SK-N-SH (cell line): ENCODE results near the gene SETBP1. TPM values are rescaled to one million over a fixed set of nuclear protein-coding genes. Genes with fewer than 3 reads are reported as not detected.

Experiments
- CTCF ChIA-PET: fragments of 300-600, 350-600 bp; formaldehyde crosslinking; extraction: SDS; loops from one replicate; lab custom pipeline; 2021; lab: Yijun Ruan, JAX
- POLR2A ChIA-PET: fragments of 350-600 bp; sonication (Branson Sonifier 250); formaldehyde crosslinking; extraction: SDS; loops from one replicate; lab custom pipeline; 2020; ENCODE audit warnings: antibody characterized with exemption, inconsistent platforms; lab: Yijun Ruan, JAX
- DNase-seq: peaks from one replicate; pipeline ENCODE4 v3.0.0; 2012
- H2AFZ ChIP-seq: fragments of 200-600 bp; sonication (generic); 2 replicates; pipeline ENCODE4 v1.8.1; 2016; ENCODE audit warnings: antibody characterized with exemption, mild to moderate bottlenecking, low read depth
- H3F3A ChIP-seq: fragments of 200-600 bp; sonication (generic); replicated peaks from 2 replicates; pipeline ENCODE3; 2016; ENCODE audit warnings: antibody characterized with exemption, mild to moderate bottlenecking; ENCODE audit not compliant: insufficient read depth
- H3K27ac ChIP-seq, 2 experiments: fragments of 200-500 bp in 1 of 2; fragments of 200-600 bp in 1 of 2; sonication (Bioruptor generic) in 1 of 2; sonication (generic), shearing (Covaris generic) in 1 of 2; 2 replicates each; pipeline versions ENCODE4 v1.5.1 to v1.6.1; 2014 to 2016; ENCODE audit warnings: low read depth in 2 of 2, inconsistent platforms in 1 of 2, low read length in 1 of 2, mild to moderate bottlenecking in 1 of 2, mixed read lengths in 1 of 2
- H3K27me3 ChIP-seq: fragments of 200-600 bp; sonication (generic), shearing (Covaris generic); 2 replicates; pipeline ENCODE4 v1.6.1; 2016; ENCODE audit warnings: mixed run types; ENCODE audit not compliant: insufficient read depth
- H3K36me3 ChIP-seq, 2 experiments: fragments of 200-500 bp in 1 of 2; fragments of 200-600 bp in 1 of 2; sonication (Bioruptor generic) in 1 of 2; sonication (generic) in 1 of 2; replicated peaks in 1 of 2; 2 replicates each; pipeline versions ENCODE3 to v1.5.1; 2014 to 2016; ENCODE audit warnings: low read length in 1 of 2, mild to moderate bottlenecking in 1 of 2; ENCODE audit not compliant: insufficient read depth in 2 of 2, control insufficient read depth in 1 of 2
- H3K4me1 ChIP-seq, 2 experiments: fragments of 200-500 bp in 1 of 2; fragments of 200-600 bp in 1 of 2; sonication (Bioruptor generic) in 1 of 2; sonication (generic), shearing (Covaris generic) in 1 of 2; 2 replicates each; pipeline versions ENCODE4 v1.5.1 to v1.6.1; 2014 to 2016; ENCODE audit warnings: low read depth in 1 of 2, low read length in 1 of 2, mixed run types in 1 of 2; ENCODE audit not compliant: insufficient read depth in 2 of 2, control insufficient read depth in 1 of 2
- H3K4me2 ChIP-seq: fragments of 200-600 bp; sonication (generic), shearing (Covaris generic); 2 replicates; pipeline ENCODE4 v1.6.1; 2017; ENCODE audit warnings: mixed run types
- H3K4me3 ChIP-seq, 2 experiments: fragments of 200-500 bp in 1 of 2; fragments of 200-600 bp in 1 of 2; sonication (Bioruptor generic) in 1 of 2; sonication (generic), shearing (Covaris generic) in 1 of 2; 2 replicates each; pipeline versions ENCODE4 v1.5.1 to v1.8.1; 2014 to 2016; ENCODE audit warnings: low read depth in 2 of 2, inconsistent platforms in 1 of 2, low read length in 1 of 2, mild to moderate bottlenecking in 1 of 2, mixed read lengths in 1 of 2, moderate library complexity in 1 of 2
- H3K79me2 ChIP-seq: fragments of 200-600 bp; sonication (generic); 2 replicates; pipeline ENCODE4 v1.8.1; 2017; ENCODE audit warnings: mild to moderate bottlenecking; ENCODE audit not compliant: insufficient read depth
- H3K9ac ChIP-seq: fragments of 200-600 bp; sonication (generic); 2 replicates; pipeline ENCODE4 v1.6.1; 2017; ENCODE audit warnings: mixed run types
- H3K9me2 ChIP-seq: fragments of 200-600 bp; sonication (generic); 2 replicates; pipeline ENCODE4 v1.6.1; 2017; ENCODE audit warnings: mixed run types
- H3K9me3 ChIP-seq: fragments of 200-600 bp; sonication (generic); 2 replicates; pipeline ENCODE4 v1.6.1; 2017; ENCODE audit warnings: mixed run types, mild to moderate bottlenecking, moderate library complexity
- H4K20me1 ChIP-seq: fragments of 200-600 bp; sonication (generic); 2 replicates; pipeline ENCODE4 v1.6.1; 2017; ENCODE audit warnings: mild to moderate bottlenecking, mixed run types; ENCODE audit not compliant: insufficient read depth
- CHD2 ChIP-seq: fragments of 150-350 bp; IDR thresholded peaks from 2 replicates; pipeline ENCODE4 v1.6.1; 2018; ENCODE audit warnings: low read length; ENCODE audit not compliant: partially characterized antibody
- EP300 ChIP-seq, 2 experiments: IDR thresholded peaks; 2 replicates each; pipeline versions ENCODE4 v1.4.0 to v1.6.1; 2012; ENCODE audit warnings: borderline replicate concordance in 1 of 2, low read depth in 1 of 2, low read length in 1 of 2
- FOXM1 ChIP-seq: IDR thresholded peaks from 2 replicates; pipeline ENCODE4 v1.4.0; 2012; ENCODE audit warnings: low read depth, mild to moderate bottlenecking
- MEF2A ChIP-seq: IDR thresholded peaks from 2 replicates; pipeline ENCODE4 v1.4.0; 2012; ENCODE audit warnings: low read depth, borderline replicate concordance
- POLR2AphosphoS5 ChIP-seq: IDR thresholded peaks from 2 replicates; pipeline ENCODE4 v1.6.1; 2012; ENCODE audit warnings: low read depth, low read length
- RCOR1 ChIP-seq: fragments of 150-350 bp; IDR thresholded peaks from 2 replicates; pipeline ENCODE4 v1.6.1; 2017; ENCODE audit warnings: antibody characterized with exemption, low read length
- RXRA ChIP-seq: IDR thresholded peaks from 2 replicates; pipeline ENCODE4 v1.4.0; 2012; ENCODE audit warnings: low read depth, mild to moderate bottlenecking, borderline replicate concordance
- SMC3 ChIP-seq: IDR thresholded peaks from 2 replicates; pipeline ENCODE4 v1.6.1; 2012; ENCODE audit warnings: low read depth, low read length, improper control_type of control experiment
- TCF12 ChIP-seq: IDR thresholded peaks from 2 replicates; pipeline ENCODE4 v1.4.0; 2012
- WGBS: methylation state at CpG from one replicate; pipeline ENCODE4 v1.1.6; 2017; ENCODE audit warnings: low lambda C conversion rate; 5-methylcytosine and 5-hydroxymethylcytosine counted together
- polyA plus RNA-seq, 3 experiments: library from polyadenylated mRNA; depleted of rRNA; stranded (reverse); fragments of >200 nt; gene quantifications; 2 replicates each; pipeline ENCODE4 v1.2.3, GENCODE V29; 2012
- TF ChIP-seq, protein P1 (sequence below): fragments of 200-600 bp; sonication (generic); IDR thresholded peaks from 2 replicates; pipeline ENCODE4 v1.6.1; 2017; ENCODE audit warnings: antibody characterized with exemption, mild to moderate bottlenecking, moderate library complexity
- TF ChIP-seq, protein P2 (sequence below): IDR thresholded peaks from 2 replicates; pipeline ENCODE4 v1.4.0; 2012; ENCODE audit warnings: low read depth

SETBP1 gene
- polyA plus RNA-seq, 1 of the 3 experiments (the other 2 are of a cell fraction) = 3.0 TPM

DNA sequence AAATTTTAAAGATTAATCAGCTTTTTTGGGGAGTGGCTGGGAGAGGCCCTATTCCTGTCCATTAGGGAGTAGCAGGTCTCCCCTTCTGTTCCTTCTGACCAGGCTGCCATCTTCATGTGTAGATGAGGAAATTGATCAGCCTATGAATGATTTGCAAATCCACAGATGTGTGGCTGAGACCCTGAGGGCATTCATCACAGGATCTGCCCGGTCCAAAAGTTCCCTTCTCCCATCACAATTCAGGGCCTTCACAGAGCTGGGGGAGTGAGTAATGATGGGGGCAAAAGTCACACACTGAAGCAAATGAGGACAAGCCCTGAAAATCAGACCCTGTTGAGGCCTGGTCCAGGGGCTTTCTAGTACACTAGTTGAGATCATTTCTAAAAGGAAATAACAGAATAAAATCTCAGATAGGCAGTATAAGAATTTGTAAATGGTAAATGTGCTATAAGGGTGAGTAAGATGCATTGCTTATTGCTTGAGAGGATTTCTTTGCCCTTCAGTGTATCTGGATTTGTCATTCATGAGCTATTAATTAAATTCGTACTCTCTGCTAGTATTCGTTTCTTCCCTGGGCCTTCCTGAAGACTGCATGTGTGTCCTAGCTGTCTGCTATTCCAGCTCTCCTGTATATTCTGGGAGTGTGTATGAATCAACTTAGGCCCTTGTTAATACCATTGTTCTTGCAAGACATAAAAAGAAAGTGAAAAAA, 53.2 kb downstream of the SETBP1 start:
- DNase-seq = no peak
- Histone ChIP-seq H3F3A (peaks cover 25% of the 10 kb centered on the region), H3K36me3 (no peaks in the 10 kb centered on the region), H3K4me3 (no peak overlapping the region), H3K4me2 (peak overlapping the region; percentile 65; the same call in 1 of the 2 replicates), H3K9me3 (no peaks in the 10 kb centered on the region), H3K27ac (peak overlapping the region; percentile 67 to 84; a peak in 3 of 4 replicates), H4K20me1 (no peaks in the 10 kb centered on the region), H3K9ac (peak overlapping the region; percentile 23; the same call in 1 of the 2 replicates), H3K79me2 (peaks cover 7% of the 10 kb centered on the region; the same call in 1 of the 2 replicates), H3K4me1 (peaks cover 39% of the 10 kb centered on the region in 2 experiments), H3K9me2 (no peaks in the 10 kb centered on the region), H2AFZ (no peak overlapping the region), H3K27me3 (no peaks in the 10 kb centered on the region)
- TF ChIP-seq RCOR1 = no peak
- TF ChIP-seq, protein P1, sequence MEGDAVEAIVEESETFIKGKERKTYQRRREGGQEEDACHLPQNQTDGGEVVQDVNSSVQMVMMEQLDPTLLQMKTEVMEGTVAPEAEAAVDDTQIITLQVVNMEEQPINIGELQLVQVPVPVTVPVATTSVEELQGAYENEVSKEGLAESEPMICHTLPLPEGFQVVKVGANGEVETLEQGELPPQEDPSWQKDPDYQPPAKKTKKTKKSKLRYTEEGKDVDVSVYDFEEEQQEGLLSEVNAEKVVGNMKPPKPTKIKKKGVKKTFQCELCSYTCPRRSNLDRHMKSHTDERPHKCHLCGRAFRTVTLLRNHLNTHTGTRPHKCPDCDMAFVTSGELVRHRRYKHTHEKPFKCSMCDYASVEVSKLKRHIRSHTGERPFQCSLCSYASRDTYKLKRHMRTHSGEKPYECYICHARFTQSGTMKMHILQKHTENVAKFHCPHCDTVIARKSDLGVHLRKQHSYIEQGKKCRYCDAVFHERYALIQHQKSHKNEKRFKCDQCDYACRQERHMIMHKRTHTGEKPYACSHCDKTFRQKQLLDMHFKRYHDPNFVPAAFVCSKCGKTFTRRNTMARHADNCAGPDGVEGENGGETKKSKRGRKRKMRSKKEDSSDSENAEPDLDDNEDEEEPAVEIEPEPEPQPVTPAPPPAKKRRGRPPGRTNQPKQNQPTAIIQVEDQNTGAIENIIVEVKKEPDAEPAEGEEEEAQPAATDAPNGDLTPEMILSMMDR = no peak
- TF ChIP-seq SMC3 = no peak
- no peak for TF ChIP-seq POLR2AphosphoS5
- TF ChIP-seq EP300 (IDR thresholded peaks at IDR 0.05; ENCODE audit: borderline replicate concordance in 1 of 2, low read depth in 1 of 2, low read length in 1 of 2) = no peak
- 0 out of 2 replicates have a peak, but pooled peaks have one; percentile 15 for TF ChIP-seq FOXM1
- TF ChIP-seq, protein P2, sequence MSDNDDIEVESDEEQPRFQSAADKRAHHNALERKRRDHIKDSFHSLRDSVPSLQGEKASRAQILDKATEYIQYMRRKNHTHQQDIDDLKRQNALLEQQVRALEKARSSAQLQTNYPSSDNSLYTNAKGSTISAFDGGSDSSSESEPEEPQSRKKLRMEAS = no peak
- 32% methylated on average over 3 of the region's 3 CpGs for WGBS
- POLR2A ChIA-PET = no interaction called here
- CTCF ChIA-PET = interaction anchor here (0.6 to 0.8 kb wide), 2 partner anchors 25 to 31 kb away, joined by 3 to 4 read pairs; no protein-coding TSS in a partner anchor

DNA sequence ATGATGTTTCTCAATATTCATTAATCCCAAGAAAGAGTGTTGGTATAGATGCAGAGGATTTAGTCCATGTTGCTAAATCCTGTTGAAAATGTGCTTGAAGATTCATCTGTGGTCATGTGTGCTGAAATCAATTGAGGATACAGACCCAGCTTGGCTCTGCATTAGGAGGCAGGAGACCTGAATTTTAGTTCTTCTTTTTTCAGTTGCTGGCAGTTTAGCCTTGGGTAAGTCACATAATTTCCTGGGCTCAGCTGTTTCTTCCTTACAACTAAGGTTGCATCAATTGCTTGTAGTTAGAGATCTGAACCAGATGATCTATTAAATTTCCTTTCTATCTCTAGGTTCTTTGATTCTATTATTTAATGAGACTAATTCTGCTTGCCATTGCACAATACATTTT, 54.4 kb downstream of the SETBP1 start:
- DNase-seq = no peak
- TF ChIP-seq MEF2A = no peak
- TF ChIP-seq RXRA = no peak
- no peak for TF ChIP-seq RCOR1
- TF ChIP-seq TCF12 = no peak
- no peak for TF ChIP-seq SMC3
- TF ChIP-seq, protein P2 = no peak
- no peak for TF ChIP-seq CHD2
- TF ChIP-seq, all 33 proteins: peak for 0
- Histone ChIP-seq H3K4me1 (peaks cover 30 to 32% of the 10 kb centered on the region in 2 experiments), H3K79me2 (peaks cover 7% of the 10 kb centered on the region; the same call in 1 of the 2 replicates), H3K36me3 (no peaks in the 10 kb centered on the region), H3F3A (peaks cover 20% of the 10 kb centered on the region), H3K4me3 (no peak overlapping the region), H3K4me2 (no peak overlapping the region), H2AFZ (no peak overlapping the region), H3K27ac (no peak overlapping the region; a peak in 1 of 4 replicates), H4K20me1 (no peaks in the 10 kb centered on the region), H3K9ac (no peak overlapping the region), H3K9me3 (no peaks in the 10 kb centered on the region), H3K27me3 (no peaks in the 10 kb centered on the region), H3K9me2 (no peaks in the 10 kb centered on the region)
- POLR2A ChIA-PET = no interaction called here
- CTCF ChIA-PET = no interaction called here
